MM.1S (cell line): Measurements from ENCODE around the gene PTGIS.

Experiments
- CTCF ChIP-seq: fragments of 300-600 bp; sonication (generic); IDR thresholded peaks from 2 replicates; pipeline ENCODE4 v1.5.1; 2016; ENCODE audit warnings: antibody characterized with exemption, low read length, mixed read lengths
- EZH2 ChIP-seq: fragments of 300-600 bp; sonication (generic); optimal IDR thresholded peaks from 2 replicates; pipeline ENCODE3; 2017; ENCODE audit warnings: low read depth, mild to moderate bottlenecking, antibody characterized with exemption, low read length, mixed read lengths

GRCh38 chr20:49482621-49483017 is 85.3 kb downstream of the PTGIS start, which contains the start of gene KCNB1:
- TF ChIP-seq CTCF (no peak), EZH2 (no peak)
